Right renal pelvis (tissue), 4 donors: ENCODE measurements around the gene GSTA3. TPM values are rescaled to one million over a fixed set of nuclear protein-coding genes. Genes with fewer than 3 reads are reported as not detected.
"Not testable (repeated sequence)": the region's sequence is repeated elsewhere in the genome, so short reads cannot be mapped to it uniquely, and the experiment has no call there.

Experiments used
- DNase-seq, 4 donors: peaks; one replicate each; pipeline ENCODE4 v3.0.0-alpha.2; 2013; ENCODE audit warnings: low read depth in 4 of 4, low spot score in 3 of 4, missing footprints in 1 of 4
- polyA plus RNA-seq, 4 donors: library from polyadenylated mRNA; unstranded; fragments of 120-200 nt; gene quantifications; one replicate each; pipeline ENCODE4 v1.2.1, GENCODE V29; 2013; ENCODE audit not compliant: insufficient read length in 4 of 4

The GSTA3 gene
- polyA plus RNA-seq, 4 donors = 0.27 to 0.56 (median 0.45) TPM

GRCh38 chr6:52870335-52871091, 39.0 kb downstream of the GSTA3 start:
- not testable (repeated sequence) for DNase-seq

GRCh38 chr6:52868899-52869298, 40.6 kb downstream of the GSTA3 start:
- not testable (repeated sequence) for DNase-seq

- no peak for DNase-seq
Observed at GRCh38 chr6:52868240-52868639, 41.3 kb downstream of the GSTA3 start.

- not testable (repeated sequence) for DNase-seq
Observed at GRCh38 chr6:52861151-52861550, 48.3 kb downstream of the GSTA3 start.

GRCh38 chr6:52858416-52858815, 51.1 kb downstream of the GSTA3 start:
- DNase-seq = no peak

GRCh38 chr6:52856137-52856536, 53.4 kb downstream of the GSTA3 start:
- not testable (repeated sequence) for DNase-seq

GRCh38 chr6:52849137-52849536, 60.4 kb downstream of the GSTA3 start:
- DNase-seq = no peak

Other genes with a start within 250 kb of the GSTA3 start
- 10 to 100 TPM; 51.2 to 56.4 (median 55.9) TPM for gene TMEM14A, start 238.6 kb downstream of the GSTA3 start, polyA plus RNA-seq
- gene GSTA2, start 146.2 kb downstream of the GSTA3 start, polyA plus RNA-seq = under 1 TPM in 2 of 4 donors, not detected in 2; 0.28 to 0.61 TPM
- gene GSTA1, start 105.9 kb downstream of the GSTA3 start, polyA plus RNA-seq = 1 to 10 TPM; 1.1 to 2.4 (median 1.9) TPM
- gene GSTA5, start 68.9 kb downstream of the GSTA3 start, polyA plus RNA-seq = not detected
- gene GSTA4, start 85.6 kb upstream of the GSTA3 start, polyA plus RNA-seq = 100 to 1,000 TPM; 103 to 130 (median 129) TPM
- 10 to 100 TPM; 14.5 to 20.0 (median 18.9) TPM for gene CILK1, start 152.1 kb upstream of the GSTA3 start, polyA plus RNA-seq
- 100 to 1,000 TPM in 2 of 4 donors, 10 to 100 TPM in 2; 92.2 to 104 (median 97.6) TPM for gene FBXO9, start 155.7 kb upstream of the GSTA3 start, polyA plus RNA-seq
- gene GCM1, start 239.1 kb upstream of the GSTA3 start, polyA plus RNA-seq = under 1 TPM in 3 of 4 donors, not detected in 1; 0.09 to 0.24 (median 0.12) TPM